NCI-H187 (cell line): ENCODE data around the gene PER3.
A peak's percentile ranks its signal among the peaks of the same experiment; 100 is the strongest.

ENCODE experiments used
- DNase-seq, 2 experiments: peaks; one replicate each; lab custom pipeline; 2025; lab: John Stamatoyannopoulos, UW

Gene PER3

GRCh38 chr1:7783826-7784491 is at the start of gene PER3:
PER3 (plus strand) TSS chr1:7784291; CDS start chr1:7784878, 587 bp downstream.
- peak; percentile 92 to 96 for DNase-seq

DNA sequence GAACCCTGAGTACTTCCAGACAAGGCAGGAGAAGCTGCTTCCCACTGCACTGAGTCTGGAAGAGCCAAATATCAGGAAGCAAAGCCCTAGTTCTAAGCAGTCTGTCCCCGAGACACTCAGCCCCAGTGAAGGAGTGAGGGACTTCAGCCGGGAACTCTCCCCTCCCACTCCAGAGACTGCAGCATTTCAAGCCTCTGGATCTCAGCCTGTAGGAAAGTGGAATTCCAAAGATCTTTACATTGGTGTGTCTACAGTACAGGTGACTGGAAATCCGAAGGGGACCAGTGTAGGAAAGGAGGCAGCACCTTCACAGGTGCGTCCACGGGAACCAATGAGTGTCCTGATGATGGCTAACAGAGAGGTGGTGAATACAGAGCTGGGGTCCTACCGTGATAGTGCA is 46.0 kb upstream of the PER3 start:
- no peak for DNase-seq

DNA sequence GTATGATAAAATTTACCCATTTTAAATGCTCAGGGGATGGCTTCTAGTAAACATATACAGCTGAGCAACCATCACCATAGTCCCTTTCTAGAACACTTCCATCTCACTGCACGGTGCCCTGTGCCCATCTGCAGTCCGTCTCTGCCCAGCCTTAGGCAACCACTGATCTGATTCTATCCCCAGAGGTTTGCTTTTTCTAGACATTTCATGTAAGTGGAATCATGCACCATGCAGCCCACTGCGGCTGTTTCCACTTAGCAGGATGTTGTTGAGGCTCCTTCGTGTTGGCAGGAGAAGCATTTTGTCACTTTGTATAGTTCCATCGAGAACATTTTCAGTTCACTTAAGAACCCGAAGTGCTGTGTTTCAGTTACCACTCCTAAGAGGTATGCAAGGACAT is 40.7 kb upstream of the PER3 start:
- no peak for DNase-seq

DNA sequence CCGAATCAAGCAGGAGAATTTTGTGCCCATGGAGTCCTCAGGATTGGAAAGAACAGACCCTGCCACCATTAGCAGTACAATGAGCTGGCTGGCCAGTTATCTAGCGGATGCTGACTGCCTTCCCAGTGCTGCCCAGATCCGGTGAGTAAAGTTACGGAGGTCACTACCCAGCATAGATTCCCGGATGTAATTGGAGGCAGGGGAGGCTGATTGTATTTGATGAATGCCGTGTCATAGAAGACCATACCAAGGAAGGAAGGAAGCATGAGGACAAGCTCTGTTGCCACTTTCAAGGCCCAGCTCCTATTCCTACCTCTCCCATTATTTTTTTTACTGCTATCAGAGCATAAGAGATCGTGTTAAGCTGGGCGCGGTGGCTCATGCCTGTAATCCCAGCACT is 39.2 kb upstream of the PER3 start:
- no peak for DNase-seq

- no peak for DNase-seq
Measured at GRCh38 chr1:7745783-7746182, 38.3 kb upstream of the PER3 start.

- no peak for DNase-seq
Measured at GRCh38 chr1:7747605-7748004, 36.5 kb upstream of the PER3 start.

- no peak for DNase-seq
Measured at GRCh38 chr1:7749126-7749525, 35.0 kb upstream of the PER3 start.

GRCh38 chr1:7751174-7751573 is 32.9 kb upstream of the PER3 start:
- no peak for DNase-seq

- DNase-seq = peak in 1 of 2 experiments; percentile 9
Measured at GRCh38 chr1:7752512-7753417, 31.3 kb upstream of the PER3 start.

DNA sequence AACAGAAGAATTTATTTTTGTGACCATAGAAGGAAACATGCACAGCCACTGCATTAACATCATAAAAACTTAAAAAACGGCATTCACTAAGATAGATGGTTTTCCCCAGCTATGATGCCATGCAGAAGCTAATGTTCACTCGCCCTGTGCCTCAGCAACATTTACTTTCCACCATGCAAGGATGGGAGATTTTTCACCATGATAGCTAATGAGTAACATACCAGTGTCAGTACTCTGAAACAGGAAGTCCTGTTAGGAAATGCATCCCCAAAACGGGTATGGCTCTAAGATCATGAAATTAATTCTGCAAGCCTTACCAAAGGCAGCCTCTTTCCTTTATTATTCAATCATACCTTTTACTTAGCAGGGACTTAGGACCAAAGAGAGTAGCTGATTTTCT is 30.4 kb upstream of the PER3 start:
- no peak for DNase-seq

DNA sequence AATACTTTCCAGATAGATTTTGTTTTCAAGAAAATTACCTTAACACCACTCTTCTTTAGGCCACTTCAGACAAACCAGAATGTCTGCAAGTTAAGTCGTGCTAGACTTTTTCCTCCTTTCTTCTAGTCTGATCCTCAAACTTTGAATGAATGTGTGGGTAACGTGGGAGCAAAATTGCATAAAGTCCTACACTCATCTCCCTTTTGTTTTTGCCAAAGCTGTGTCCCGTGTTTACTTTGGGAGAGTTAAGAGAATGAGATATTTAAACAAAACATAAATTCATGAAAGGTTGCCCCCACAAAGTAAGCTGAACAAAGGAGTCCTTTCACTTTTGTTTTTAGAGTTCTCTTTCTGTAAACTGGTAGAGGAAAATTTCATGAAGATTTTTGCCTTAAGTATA is 29.9 kb upstream of the PER3 start:
- no peak for DNase-seq

- no peak for DNase-seq
Measured at GRCh38 chr1:7755448-7755847, 28.6 kb upstream of the PER3 start.

DNA sequence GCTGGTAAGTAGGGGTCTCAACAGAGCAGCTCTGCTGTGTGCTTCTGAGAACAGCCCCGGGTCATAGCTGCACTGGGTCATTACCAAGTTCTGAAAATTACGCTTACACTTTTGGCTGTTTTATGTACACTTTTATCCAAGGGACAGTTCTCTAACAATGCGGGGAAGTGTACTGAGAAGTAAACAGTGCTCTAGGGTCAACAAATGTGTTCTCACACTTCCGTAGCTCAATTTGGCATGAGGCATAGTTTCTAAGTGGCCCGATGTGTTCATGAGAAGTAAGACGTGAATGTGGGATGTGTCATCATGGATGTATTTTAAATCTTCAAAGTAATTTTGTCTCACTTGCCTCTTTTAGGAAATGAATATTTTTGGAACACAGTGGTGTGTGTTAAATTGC is 23.8 kb upstream of the PER3 start:
- no peak for DNase-seq

- no peak for DNase-seq
Measured at GRCh38 chr1:7761103-7761502, 23.0 kb upstream of the PER3 start.

GRCh38 chr1:7767176-7767575 is 16.9 kb upstream of the PER3 start:
- no peak for DNase-seq

DNA sequence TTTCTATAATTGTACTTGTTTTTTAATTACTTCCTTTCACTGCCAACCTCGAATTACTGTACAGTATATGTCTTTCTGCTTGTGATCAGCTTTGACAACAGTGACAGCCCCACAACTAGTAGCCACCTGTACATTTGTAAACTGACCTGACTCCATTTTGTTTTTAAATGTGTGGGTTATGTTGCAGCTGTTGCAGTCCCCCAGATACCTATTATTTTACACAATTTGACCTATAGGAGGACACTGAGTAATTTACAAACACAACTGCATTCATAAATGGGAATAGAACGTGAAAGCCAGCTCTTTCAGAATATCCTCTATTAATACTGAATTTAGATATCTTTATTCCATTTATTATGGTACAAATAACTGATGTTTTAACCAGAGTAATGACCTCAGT is 15.5 kb upstream of the PER3 start:
- DNase-seq = no peak

- DNase-seq = no peak
Measured at GRCh38 chr1:7769673-7770412, 14.2 kb upstream of the PER3 start.

DNA sequence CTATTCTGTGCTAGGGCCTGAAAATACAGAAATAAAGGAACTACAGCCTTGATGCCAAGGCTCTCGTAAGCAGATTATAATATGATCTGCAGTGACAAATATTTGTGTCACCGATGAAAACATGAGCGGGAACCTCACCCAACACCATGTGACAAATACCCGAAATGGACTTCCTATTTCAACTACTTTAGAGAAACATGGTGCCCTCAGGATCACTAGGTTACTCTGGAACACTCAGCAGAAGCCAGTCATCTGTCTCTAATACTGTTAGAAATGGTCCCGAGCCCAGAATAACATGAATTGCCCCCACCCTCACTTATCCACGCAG is 13.5 kb upstream of the PER3 start:
- DNase-seq = no peak

DNA sequence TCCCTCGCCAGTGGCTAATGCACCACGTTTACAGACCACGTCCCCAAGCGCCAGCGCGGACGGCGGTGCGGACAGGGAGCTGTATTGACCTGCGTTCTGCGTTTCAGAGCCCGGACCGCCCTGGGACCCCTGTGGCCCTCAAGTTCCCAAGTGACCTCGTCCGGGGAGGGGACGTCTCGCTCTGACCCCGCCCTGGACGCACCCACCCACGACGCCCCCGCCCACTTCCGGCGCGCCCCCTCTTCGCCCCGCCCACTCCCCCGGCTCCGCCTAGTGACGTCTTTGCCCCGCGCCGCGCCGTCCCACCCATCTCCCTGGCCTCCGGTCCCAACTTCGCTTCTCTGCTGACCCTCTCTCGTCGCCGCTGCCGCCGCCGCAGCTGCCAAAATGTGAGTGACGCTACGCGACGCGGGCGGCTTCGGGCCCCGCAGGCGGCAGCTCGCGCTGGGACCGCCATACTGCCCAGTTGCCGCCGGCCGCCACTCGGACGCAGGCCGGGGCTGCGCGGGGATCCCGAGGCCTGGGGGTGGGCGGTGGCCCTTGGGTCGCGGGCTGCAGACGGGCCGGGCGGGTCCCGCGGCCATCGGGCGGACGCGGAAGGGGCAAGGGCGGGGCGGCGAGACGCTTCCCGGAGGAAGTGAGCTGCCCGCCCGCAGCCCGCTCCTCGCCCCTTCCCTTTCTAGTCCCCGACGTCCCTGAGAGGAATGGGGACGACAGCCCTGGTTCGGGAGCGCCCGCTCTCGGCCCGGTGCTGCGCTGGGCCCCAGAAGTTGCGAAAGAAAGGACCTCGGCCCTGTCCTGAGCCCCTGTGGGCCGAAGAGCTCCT is 12.9 kb upstream of the PER3 start, which contains the start of gene VAMP3:
Gene VAMP3, plus strand, starts transcription at position 300 of the 826 bp plus-strand sequence. Its CDS starts 88 bp downstream, at position 388.
- DNase-seq = peak; percentile 4 to 34

- no peak for DNase-seq
Measured at GRCh38 chr1:7771823-7772299, 12.2 kb upstream of the PER3 start.

GRCh38 chr1:7777591-7777990 is 6.5 kb upstream of the PER3 start:
- DNase-seq = no peak
